Measurements from ENCODE around the gene SHISAL1. TPM values are rescaled to one million over a fixed set of nuclear protein-coding genes. Genes with fewer than 3 reads are reported as not detected.

SHISAL1 gene
- total and polyA plus RNA-seq, 10 of the 15 experiments (the other 5 are each of a cell fraction or from before 2014, with no cell fraction given) = not detected

- Histone ChIP-seq H3K9ac (ENCODE audit: control insufficient read depth, insufficient read depth, low read length) (no peak overlapping the region), H3K36me3 (ENCODE audit: control insufficient read depth in 2 of 2, insufficient read depth in 2 of 2, low read length in 1 of 2) (no peaks in the 10 kb centered on the region), H3K4me1 (ENCODE audit: control insufficient read depth, insufficient read depth, low read length) (peaks cover 18% of the 10 kb centered on the region), H3K79me2 (ENCODE audit: control insufficient read depth, insufficient read depth, low read length) (no peaks in the 10 kb centered on the region), H3K4me3 (no peak overlapping the region), H3K4me2 (ENCODE audit: control insufficient read depth, insufficient read depth) (no peak overlapping the region), H3K9me3 (replicated peaks; ENCODE audit: control insufficient read depth, insufficient read depth, low read length) (no peaks in the 10 kb centered on the region), H3K27ac (ENCODE audit: control insufficient read depth, insufficient read depth) (no peak overlapping the region), H4K20me1 (ENCODE audit: control insufficient read depth, insufficient read depth) (no peaks in the 10 kb centered on the region), H3K27me3 (replicated peaks in 1 of 2; ENCODE audit: control insufficient read depth in 2 of 2, insufficient read depth in 2 of 2, low read length in 1 of 2) (peaks cover 13 to 18% of the 10 kb centered on the region in 2 experiments; a peak in 3 of 4 replicates), H2AFZ (ENCODE audit: control insufficient read depth, low read depth, low read length) (no peak overlapping the region)
- WGBS (ENCODE audit: insufficient coverage, insufficient replicate concordance, low lambda C conversion rate, missing lambda C conversion rate) = 59% methylated on average over 8 of the region's 8 CpGs
- ChIA-PET CTCF (no interaction called here), RAD21 (ENCODE audit: unreplicated experiment) (no interaction called here), SMC1A (ENCODE audit: uncharacterized antibody, unreplicated experiment) (no interaction called here), POLR2A (no interaction called here)
- TF ChIP-seq CBFB (IDR thresholded peaks at IDR 0.05; ENCODE audit: low read depth) = no peak
- no peak for TF ChIP-seq PRDM15 (CRISPR knock-in tag; IDR thresholded peaks at IDR 0.05)
- TF ChIP-seq, protein P1, sequence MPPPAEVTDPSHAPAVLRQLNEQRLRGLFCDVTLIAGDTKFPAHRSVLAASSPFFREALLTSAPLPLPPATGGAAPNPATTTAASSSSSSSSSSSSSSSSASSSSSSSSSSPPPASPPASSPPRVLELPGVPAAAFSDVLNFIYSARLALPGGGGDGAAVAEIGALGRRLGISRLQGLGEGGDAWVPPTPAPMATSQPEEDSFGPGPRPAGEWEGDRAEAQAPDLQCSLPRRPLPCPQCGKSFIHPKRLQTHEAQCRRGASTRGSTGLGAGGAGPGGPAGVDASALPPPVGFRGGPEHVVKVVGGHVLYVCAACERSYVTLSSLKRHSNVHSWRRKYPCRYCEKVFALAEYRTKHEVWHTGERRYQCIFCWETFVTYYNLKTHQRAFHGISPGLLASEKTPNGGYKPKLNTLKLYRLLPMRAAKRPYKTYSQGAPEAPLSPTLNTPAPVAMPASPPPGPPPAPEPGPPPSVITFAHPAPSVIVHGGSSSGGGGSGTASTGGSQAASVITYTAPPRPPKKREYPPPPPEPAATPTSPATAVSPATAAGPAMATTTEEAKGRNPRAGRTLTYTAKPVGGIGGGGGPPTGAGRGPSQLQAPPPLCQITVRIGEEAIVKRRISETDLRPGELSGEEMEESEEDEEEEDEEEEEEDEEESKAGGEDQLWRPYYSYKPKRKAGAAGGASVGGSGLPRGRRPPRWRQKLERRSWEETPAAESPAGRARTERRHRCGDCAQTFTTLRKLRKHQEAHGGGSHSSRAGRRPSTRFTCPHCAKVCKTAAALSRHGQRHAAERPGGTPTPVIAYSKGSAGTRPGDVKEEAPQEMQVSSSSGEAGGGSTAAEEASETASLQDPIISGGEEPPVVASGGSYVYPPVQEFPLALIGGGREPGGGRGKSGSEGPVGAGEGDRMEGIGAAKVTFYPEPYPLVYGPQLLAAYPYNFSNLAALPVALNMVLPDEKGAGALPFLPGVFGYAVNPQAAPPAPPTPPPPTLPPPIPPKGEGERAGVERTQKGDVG (CRISPR knock-in tag; IDR thresholded peaks at IDR 0.05) = no peak
- no peak for TF ChIP-seq SP1 (IDR thresholded peaks at IDR 0.05; ENCODE audit: low read depth, low read length)
- TF ChIP-seq TCF12 (IDR thresholded peaks at IDR 0.05; ENCODE audit: low read depth, low read length) = no peak
- no peak for TF ChIP-seq BRCA1 (IDR thresholded peaks at IDR 0.05; ENCODE audit: low read depth, low read length)
- TF ChIP-seq RELA (IDR thresholded peaks at IDR 0.05; ENCODE audit: borderline replicate concordance, partially characterized antibody) = no peak
- TF ChIP-seq BACH1 (IDR thresholded peaks at IDR 0.05; ENCODE audit: borderline replicate concordance) = no peak
- TF ChIP-seq SMC3 (IDR thresholded peaks at IDR 0.05; ENCODE audit: borderline replicate concordance, low read length) = no peak
- no peak for TF ChIP-seq ZBTB40 (IDR thresholded peaks at IDR 0.05; ENCODE audit: borderline replicate concordance)
- TF ChIP-seq, protein P2, sequence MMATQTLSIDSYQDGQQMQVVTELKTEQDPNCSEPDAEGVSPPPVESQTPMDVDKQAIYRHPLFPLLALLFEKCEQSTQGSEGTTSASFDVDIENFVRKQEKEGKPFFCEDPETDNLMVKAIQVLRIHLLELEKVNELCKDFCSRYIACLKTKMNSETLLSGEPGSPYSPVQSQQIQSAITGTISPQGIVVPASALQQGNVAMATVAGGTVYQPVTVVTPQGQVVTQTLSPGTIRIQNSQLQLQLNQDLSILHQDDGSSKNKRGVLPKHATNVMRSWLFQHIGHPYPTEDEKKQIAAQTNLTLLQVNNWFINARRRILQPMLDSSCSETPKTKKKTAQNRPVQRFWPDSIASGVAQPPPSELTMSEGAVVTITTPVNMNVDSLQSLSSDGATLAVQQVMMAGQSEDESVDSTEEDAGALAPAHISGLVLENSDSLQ (IDR thresholded peaks at IDR 0.05) = no peak
- in situ Hi-C loops (cut with MboI) = no loop called here
- no peak for ATAC-seq
- no TSS peak for BruUV-seq (replicated peaks)
- no peak for DNase-seq (ENCODE audit: low read depth, low spot score)
- no peak for FAIRE-seq
- intact Hi-C loops (cut with micrococcal nuclease; ENCODE audit: unreplicated experiment) = no loop called here
Measured at GRCh38 chr22:44332946-44333345, 20.2 kb upstream of the SHISAL1 start.

Measured in GM12878 (cell line).